ENCODE data around the gene CPEB4. TPM values are rescaled to one million over a fixed set of nuclear protein-coding genes. Genes with fewer than 3 reads are reported as not detected.

The CPEB4 gene
- total and polyA plus RNA-seq, 2 experiments from 2014 or later: 5.9 to 10.2 TPM

GRCh38 chr5:173964506-173964905 is 76.4 kb downstream of the CPEB4 start:
- H3F3A ChIP-seq (replicated peaks; ENCODE audit: low read depth): 0 out of 2 replicates have a peak, but pooled peaks cover 2% of the 10 kb centered on the region
- H3K27me3 ChIP-seq (ENCODE audit: insufficient read depth): no peaks in the 10 kb centered on the region
- peak overlapping the region; percentile 29; the same call in 1 of the 2 replicates for H3K4me3 ChIP-seq
- Mint-ChIP-seq H3K9me3 (peaks cover 7% of the 10 kb centered on the region; the same call in 1 of the 3 replicates), H3K36me3 (ENCODE audit: low read depth) (peaks cover 7% of the 10 kb centered on the region), H3K27me3 (ENCODE audit: insufficient read depth, low read depth, poor library complexity) (peaks cover 9% of the 10 kb centered on the region), H3K27ac (peak overlapping the region; percentile 66; the same call in 1 of the 2 replicates), H3K4me1 (peaks cover 57% of the 10 kb centered on the region), H3K4me3 (peak overlapping the region; percentile 33; the same call in 2 of the 3 replicates)
- no peak overlapping the region for H2AFZ ChIP-seq
- peak overlapping the region; percentile 80 for H3K27ac ChIP-seq (ENCODE audit: low read depth)
- H3K36me3 ChIP-seq (ENCODE audit: insufficient read depth): no peaks in the 10 kb centered on the region
- no peaks in the 10 kb centered on the region for H4K20me1 ChIP-seq (replicated peaks; ENCODE audit: insufficient read depth)
- peak overlapping the region; percentile 54 for H3K4me2 ChIP-seq
- H3K4me1 ChIP-seq (ENCODE audit: insufficient read depth): peaks cover 47% of the 10 kb centered on the region
- no peaks in the 10 kb centered on the region for H3K79me2 ChIP-seq (replicated peaks; ENCODE audit: insufficient read depth)
- ATAC-seq (no peak), DNase-seq (ENCODE audit: low spot score) (no peak)
- H3K9me2 ChIP-seq (ENCODE audit: insufficient read depth): no peaks in the 10 kb centered on the region
- TF ChIP-seq ZNF114 (CRISPR knock-in tag; IDR thresholded peaks at IDR 0.05): no peak

- Mint-ChIP-seq H3K4me1 (peaks cover 71% of the 10 kb centered on the region), H3K36me3 (ENCODE audit: low read depth) (peaks cover 5% of the 10 kb centered on the region), H3K27ac (no peak overlapping the region), H3K4me3 (no peak overlapping the region), H3K27me3 (ENCODE audit: insufficient read depth, low read depth, poor library complexity) (peaks cover 9% of the 10 kb centered on the region), H3K9me3 (peaks cover 7% of the 10 kb centered on the region; the same call in 2 of the 3 replicates)
- no peak for ATAC-seq
- Histone ChIP-seq H3K27me3 (ENCODE audit: insufficient read depth) (no peaks in the 10 kb centered on the region), H2AFZ (no peak overlapping the region), H4K20me1 (replicated peaks; ENCODE audit: insufficient read depth) (no peaks in the 10 kb centered on the region), H3K36me3 (ENCODE audit: insufficient read depth) (no peaks in the 10 kb centered on the region), H3K4me1 (ENCODE audit: insufficient read depth) (peaks cover 72% of the 10 kb centered on the region), H3K4me2 (no peak overlapping the region), H3K27ac (ENCODE audit: low read depth) (no peak overlapping the region), H3K4me3 (no peak overlapping the region), H3K9me2 (ENCODE audit: insufficient read depth) (no peaks in the 10 kb centered on the region), H3K79me2 (replicated peaks; ENCODE audit: insufficient read depth) (no peaks in the 10 kb centered on the region), H3F3A (replicated peaks; ENCODE audit: low read depth) (peaks cover 11% of the 10 kb centered on the region; the same call in 1 of the 2 replicates)
- no peak for DNase-seq (ENCODE audit: low spot score)
- TF ChIP-seq ZNF114 (CRISPR knock-in tag; IDR thresholded peaks at IDR 0.05): no peak
- no peak for TF ChIP-seq REST (IDR thresholded peaks at IDR 0.05; ENCODE audit: unreplicated experiment)
- no peak for TF ChIP-seq ZNF462 (CRISPR knock-in tag; IDR thresholded peaks at IDR 0.05)
- TF ChIP-seq ZNF331 (CRISPR knock-in tag; IDR thresholded peaks at IDR 0.05; ENCODE audit: low read depth): no peak
- TF ChIP-seq ETS1 (IDR thresholded peaks at IDR 0.05): no peak
- TF ChIP-seq CREB1 (CRISPR knock-in tag; IDR thresholded peaks at IDR 0.05; ENCODE audit: low read depth): no peak
- TF ChIP-seq JUNB (IDR thresholded peaks at IDR 0.05; ENCODE audit: unreplicated experiment): no peak
- TF ChIP-seq EZH2 (IDR thresholded peaks at IDR 0.05; ENCODE audit: low read depth, unreplicated experiment): no peak
- no peak for TF ChIP-seq STAT1 (IDR thresholded peaks at IDR 0.05; ENCODE audit: unreplicated experiment)
- TF ChIP-seq POLR2AphosphoS5 (IDR thresholded peaks at IDR 0.05; ENCODE audit: low read depth): no peak
Observed at GRCh38 chr5:173967241-173967640, 79.1 kb downstream of the CPEB4 start.
